Ascending aorta (tissue), 2 donors: ENCODE results near the gene LRRC34. TPM values are rescaled to one million over a fixed set of nuclear protein-coding genes. Genes with fewer than 3 reads are reported as not detected.
A peak's percentile ranks its signal among the peaks of the same experiment; 100 is the strongest.

ENCODE experiments used
- DNase-seq, 2 donors: peaks; one replicate each; pipeline ENCODE4 v3.0.0-alpha.2; 2019; ENCODE audit warnings: low spot score in 2 of 2
- H3K27ac ChIP-seq, 2 donors: fragments of 200-600 bp; sonication (generic); one replicate each; pipeline ENCODE4 v1.5.1; 2016 to 2017; ENCODE audit warnings: mild to moderate bottlenecking in 1 of 2
- H3K27me3 ChIP-seq: fragments of 200-600 bp; sonication (generic); one replicate; pipeline ENCODE4 v1.5.1; 2017
- H3K36me3 ChIP-seq, 2 donors: fragments of 200-600 bp; sonication (generic); one replicate each; pipeline ENCODE4 v1.5.1; 2016
- H3K4me1 ChIP-seq, 2 donors: fragments of 200-600 bp; sonication (generic); one replicate each; pipeline ENCODE4 v1.5.1; 2016 to 2017; ENCODE audit warnings: mild to moderate bottlenecking in 1 of 2
- H3K4me3 ChIP-seq, 2 donors: fragments of 200-600 bp; sonication (generic); one replicate each; pipeline ENCODE4 v1.5.1; 2016 to 2017; ENCODE audit warnings: mild to moderate bottlenecking in 1 of 2
- H3K9me3 ChIP-seq, 2 donors: fragments of 200-600 bp; sonication (generic); one replicate each; pipeline ENCODE4 v1.5.1; 2016
- intact Hi-C: fragments of 100-400 bp; cut with DNase I; formaldehyde crosslinking; loops from one replicate; pipeline ENCODE4 v1.15.1; 2023
- total RNA-seq: library from RNA; depleted of rRNA; stranded (reverse); fragments of >200 nt; gene quantifications from one replicate; pipeline ENCODE4 v1.1.0, GENCODE V29; 2016
- TF ChIP-seq, protein P1 (sequence below), 3 experiments: fragments of 200-600 bp in 2 of 3; fragments of 450-650 bp in 1 of 3; sonication (generic) in 2 of 3; IDR thresholded peaks; one replicate each; pipeline ENCODE4 v1.5.1; 2016 to 2019; ENCODE audit warnings: antibody characterized with exemption in 3 of 3, mild to moderate bottlenecking in 1 of 3, moderate library complexity in 1 of 3

The LRRC34 gene
- total RNA-seq, 1 donor from 2014 or later, result 3.5 TPM

DNA sequence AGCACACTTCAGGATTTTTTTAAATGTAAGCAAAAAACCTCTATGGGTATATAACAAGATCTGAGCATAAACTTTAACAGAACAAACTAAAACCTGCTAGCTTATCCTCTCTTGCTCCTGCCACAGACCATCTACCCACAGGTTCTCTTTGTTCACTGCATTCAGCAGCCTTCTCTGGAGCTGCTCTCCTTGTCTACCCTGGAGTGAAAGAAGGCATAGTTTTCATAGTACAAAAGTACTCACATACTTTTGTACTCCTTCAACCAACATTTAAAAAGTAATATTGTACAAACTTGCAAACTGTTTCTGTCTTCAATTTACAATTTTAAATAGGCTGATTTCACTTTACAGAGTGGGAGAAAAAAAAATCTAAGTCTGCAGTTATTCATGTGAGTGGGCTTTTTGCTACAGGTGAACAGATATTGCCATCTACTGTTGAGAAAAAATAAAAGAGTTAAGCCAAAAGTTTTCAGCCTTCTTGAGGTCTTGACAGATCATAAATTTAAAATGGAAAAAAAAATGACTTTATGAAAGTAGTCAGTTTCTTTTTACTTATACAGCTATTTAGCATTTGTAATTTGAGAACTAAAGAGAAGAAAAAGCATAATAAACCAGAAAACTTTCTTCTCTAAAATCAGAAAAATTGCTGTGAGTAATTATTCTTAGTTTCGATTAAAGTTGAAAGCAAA is 68.2 kb downstream of the LRRC34 start:
- no peak for DNase-seq
- no peaks in the 10 kb centered on the region for H3K4me1 ChIP-seq
- no peaks in the 10 kb centered on the region for H3K27me3 ChIP-seq
- no peak overlapping the region for H3K4me3 ChIP-seq
- intact Hi-C loops, result loop anchor here (2.0 to 10.0 kb wide), 3 partner anchors 700 to 880 kb away; no protein-coding TSS in a partner anchor
- H3K9me3 ChIP-seq, result no peaks in the 10 kb centered on the region
- H3K27ac ChIP-seq, result no peak overlapping the region
- TF ChIP-seq, protein P1, sequence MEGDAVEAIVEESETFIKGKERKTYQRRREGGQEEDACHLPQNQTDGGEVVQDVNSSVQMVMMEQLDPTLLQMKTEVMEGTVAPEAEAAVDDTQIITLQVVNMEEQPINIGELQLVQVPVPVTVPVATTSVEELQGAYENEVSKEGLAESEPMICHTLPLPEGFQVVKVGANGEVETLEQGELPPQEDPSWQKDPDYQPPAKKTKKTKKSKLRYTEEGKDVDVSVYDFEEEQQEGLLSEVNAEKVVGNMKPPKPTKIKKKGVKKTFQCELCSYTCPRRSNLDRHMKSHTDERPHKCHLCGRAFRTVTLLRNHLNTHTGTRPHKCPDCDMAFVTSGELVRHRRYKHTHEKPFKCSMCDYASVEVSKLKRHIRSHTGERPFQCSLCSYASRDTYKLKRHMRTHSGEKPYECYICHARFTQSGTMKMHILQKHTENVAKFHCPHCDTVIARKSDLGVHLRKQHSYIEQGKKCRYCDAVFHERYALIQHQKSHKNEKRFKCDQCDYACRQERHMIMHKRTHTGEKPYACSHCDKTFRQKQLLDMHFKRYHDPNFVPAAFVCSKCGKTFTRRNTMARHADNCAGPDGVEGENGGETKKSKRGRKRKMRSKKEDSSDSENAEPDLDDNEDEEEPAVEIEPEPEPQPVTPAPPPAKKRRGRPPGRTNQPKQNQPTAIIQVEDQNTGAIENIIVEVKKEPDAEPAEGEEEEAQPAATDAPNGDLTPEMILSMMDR (IDR thresholded peaks at IDR 0.05), result peak in 2 of 3 experiments; percentile 29 to 63
- no peaks in the 10 kb centered on the region for H3K36me3 ChIP-seq

Other genes with a start within 250 kb of the LRRC34 start
- 38.6 TPM for gene MECOM, start 149.2 kb downstream of the LRRC34 start, total RNA-seq
- 260 TPM for gene TERC, start 47.8 kb downstream of the LRRC34 start, total RNA-seq
- 0.32 TPM for gene ACTRT3, start 43.3 kb downstream of the LRRC34 start, total RNA-seq
- 3.9 TPM for gene MYNN, start 39.5 kb downstream of the LRRC34 start, total RNA-seq
- not detected for gene LRRIQ4, start within 50 bp of the LRRC34 start, total RNA-seq
- not detected for gene LRRC31, start 57.0 kb upstream of the LRRC34 start, total RNA-seq
- gene SAMD7, start 98.7 kb upstream of the LRRC34 start, total RNA-seq, result not detected
- gene SEC62, start 153.9 kb upstream of the LRRC34 start, total RNA-seq, result 20.5 TPM
- 7.3 TPM for gene GPR160, start 225.1 kb upstream of the LRRC34 start, total RNA-seq